ENCODE data around the gene TCF12. TPM values are rescaled to one million over a fixed set of nuclear protein-coding genes. Genes with fewer than 3 reads are reported as not detected.
A peak's percentile ranks its signal among the peaks of the same experiment; 100 is the strongest.

The TCF12 gene
- total RNA-seq, 2 donors from 2014 or later, result 69.4 to 140 TPM

- DNase-seq (ENCODE audit: low spot score) (no peak), ATAC-seq (no peak)
- H3K27ac Mint-ChIP-seq, result no peak overlapping the region
- H3K9me3 Mint-ChIP-seq, result no peaks in the 10 kb centered on the region
- peaks cover 0 to 7% of the 10 kb centered on the region in 2 donors for H3K27me3 Mint-ChIP-seq
- H3K36me3 Mint-ChIP-seq, result no peaks in the 10 kb centered on the region
- H3K4me1 Mint-ChIP-seq (ENCODE audit: low read depth in 2 of 2), result peaks cover 0 to 5% of the 10 kb centered on the region in 2 donors
- H3K4me3 Mint-ChIP-seq, result no peak overlapping the region
These were observed 402.3 kb downstream of the TCF12 start for GRCh38 chr15:57320631-57321220.

DNA sequence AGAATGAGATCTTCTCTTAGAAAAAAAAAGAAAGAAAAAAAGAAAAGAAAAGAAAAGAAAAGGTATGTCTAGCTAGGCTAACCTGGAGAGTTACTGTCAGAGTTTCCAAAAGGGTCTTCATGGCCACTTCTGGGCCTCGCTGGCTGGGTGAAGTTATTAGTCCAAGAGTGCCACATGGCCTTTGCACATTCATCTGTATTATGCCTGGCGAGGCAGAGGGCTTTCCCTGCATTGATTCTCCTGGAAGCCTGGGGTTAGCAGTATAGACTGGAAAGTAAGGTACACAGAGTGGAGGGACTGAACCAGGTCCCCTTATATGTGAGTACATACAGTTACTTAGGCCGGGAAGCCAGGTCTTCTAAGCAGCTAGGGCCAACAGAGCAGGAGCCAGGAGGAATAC is 403.0 kb downstream of the TCF12 start:
- ATAC-seq, result no peak
- H3K9me3 Mint-ChIP-seq, result no peaks in the 10 kb centered on the region
- no peaks in the 10 kb centered on the region for H3K36me3 Mint-ChIP-seq
- H3K4me3 Mint-ChIP-seq, result no peak overlapping the region
- no peak for DNase-seq (ENCODE audit: low spot score)
- no peak overlapping the region for H3K27ac Mint-ChIP-seq
- H3K27me3 Mint-ChIP-seq, result peaks cover 0 to 7% of the 10 kb centered on the region in 2 donors
- peaks cover 0 to 5% of the 10 kb centered on the region in 2 donors for H3K4me1 Mint-ChIP-seq (ENCODE audit: low read depth in 2 of 2)

GRCh38 chr15:57321973-57322601 is 403.6 kb downstream of the TCF12 start:
- ATAC-seq, result no peak
- peaks cover 0 to 7% of the 10 kb centered on the region in 2 donors for H3K27me3 Mint-ChIP-seq

GRCh38 chr15:57322602-57323250 is 404.3 kb downstream of the TCF12 start:
- DNase-seq (ENCODE audit: low spot score), result no peak
- no peak for ATAC-seq
- Mint-ChIP-seq H3K9me3 (no peaks in the 10 kb centered on the region), H3K4me1 (ENCODE audit: low read depth in 2 of 2) (peaks cover 0 to 5% of the 10 kb centered on the region in 2 donors), H3K27ac (peak overlapping the region in 1 of 2 donors; percentile 37), H3K4me3 (peak overlapping the region; percentile 38), H3K36me3 (no peaks in the 10 kb centered on the region), H3K27me3 (peaks cover 2 to 7% of the 10 kb centered on the region in 2 donors)

More at GRCh38 chr15:57321973-57322601, 403.6 kb downstream of the TCF12 start:
- peak overlapping the region; percentile 38 for H3K4me3 Mint-ChIP-seq
- H3K4me1 Mint-ChIP-seq (ENCODE audit: low read depth in 2 of 2), result peaks cover 0 to 5% of the 10 kb centered on the region in 2 donors
- H3K27ac Mint-ChIP-seq, result peak overlapping the region in 1 of 2 donors; percentile 37
- DNase-seq (ENCODE audit: low spot score), result no peak
- no peaks in the 10 kb centered on the region for H3K36me3 Mint-ChIP-seq
- no peaks in the 10 kb centered on the region for H3K9me3 Mint-ChIP-seq

DNA sequence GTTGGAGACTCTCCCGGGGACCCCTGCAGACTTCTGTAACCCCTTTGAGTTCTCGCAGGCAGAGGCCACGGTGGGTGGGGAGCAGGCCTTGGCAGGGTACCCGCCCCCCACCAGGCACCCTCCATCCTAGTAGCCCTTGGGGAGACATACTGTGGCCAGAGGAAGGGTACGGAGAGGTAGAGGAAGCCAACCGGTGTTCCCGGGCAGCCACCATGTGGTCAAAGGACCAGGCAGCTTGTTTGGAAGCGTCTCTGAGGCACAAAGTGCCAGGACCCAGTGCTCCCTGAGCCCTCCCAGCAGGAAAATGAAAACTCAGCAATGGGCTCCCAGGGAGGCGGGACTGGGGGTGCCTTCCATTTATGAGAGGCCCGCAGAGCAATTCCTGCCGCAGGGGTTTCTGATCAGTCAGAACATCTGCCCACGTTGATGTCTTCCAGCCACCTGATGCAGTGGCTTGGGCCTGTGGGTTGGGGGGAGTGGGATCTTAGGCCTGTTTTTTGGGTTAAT is 404.9 kb downstream of the TCF12 start:
- Mint-ChIP-seq H3K27ac (no peak overlapping the region), H3K4me1 (ENCODE audit: low read depth in 2 of 2) (peaks cover 0 to 5% of the 10 kb centered on the region in 2 donors), H3K27me3 (peaks cover 2 to 7% of the 10 kb centered on the region in 2 donors), H3K36me3 (no peaks in the 10 kb centered on the region), H3K4me3 (no peak overlapping the region), H3K9me3 (no peaks in the 10 kb centered on the region)
- no peak for DNase-seq (ENCODE audit: low spot score)
- no peak for ATAC-seq

- H3K9me3 Mint-ChIP-seq, result no peaks in the 10 kb centered on the region
- no peak overlapping the region for H3K27ac Mint-ChIP-seq
- H3K27me3 Mint-ChIP-seq, result peaks cover 7% of the 10 kb centered on the region in 2 donors
- H3K36me3 Mint-ChIP-seq, result no peaks in the 10 kb centered on the region
- ATAC-seq (peak in 1 of 2 donors; percentile 40), DNase-seq (ENCODE audit: low spot score) (no peak)
- no peak overlapping the region for H3K4me3 Mint-ChIP-seq
- H3K4me1 Mint-ChIP-seq (ENCODE audit: low read depth in 2 of 2), result peaks cover 0 to 5% of the 10 kb centered on the region in 2 donors
These were observed 405.6 kb downstream of the TCF12 start for GRCh38 chr15:57323806-57324589.

DNA sequence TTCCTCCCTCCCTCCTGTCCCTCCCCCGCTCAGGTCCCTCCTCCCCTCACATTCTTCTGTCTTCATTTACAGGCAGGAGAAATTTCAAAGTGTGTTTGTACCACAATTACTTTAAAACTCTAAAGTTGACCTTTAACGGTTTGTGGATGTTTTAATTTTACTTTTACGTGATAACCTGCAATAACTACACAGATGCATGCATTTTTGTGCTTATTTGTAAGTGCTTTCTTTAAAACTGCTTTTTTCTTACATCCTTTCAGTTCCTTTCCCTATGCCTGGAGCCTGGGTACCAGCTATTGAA is 406.1 kb downstream of the TCF12 start:
- no peaks in the 10 kb centered on the region for H3K9me3 Mint-ChIP-seq
- DNase-seq (ENCODE audit: low spot score), result no peak

DNA sequence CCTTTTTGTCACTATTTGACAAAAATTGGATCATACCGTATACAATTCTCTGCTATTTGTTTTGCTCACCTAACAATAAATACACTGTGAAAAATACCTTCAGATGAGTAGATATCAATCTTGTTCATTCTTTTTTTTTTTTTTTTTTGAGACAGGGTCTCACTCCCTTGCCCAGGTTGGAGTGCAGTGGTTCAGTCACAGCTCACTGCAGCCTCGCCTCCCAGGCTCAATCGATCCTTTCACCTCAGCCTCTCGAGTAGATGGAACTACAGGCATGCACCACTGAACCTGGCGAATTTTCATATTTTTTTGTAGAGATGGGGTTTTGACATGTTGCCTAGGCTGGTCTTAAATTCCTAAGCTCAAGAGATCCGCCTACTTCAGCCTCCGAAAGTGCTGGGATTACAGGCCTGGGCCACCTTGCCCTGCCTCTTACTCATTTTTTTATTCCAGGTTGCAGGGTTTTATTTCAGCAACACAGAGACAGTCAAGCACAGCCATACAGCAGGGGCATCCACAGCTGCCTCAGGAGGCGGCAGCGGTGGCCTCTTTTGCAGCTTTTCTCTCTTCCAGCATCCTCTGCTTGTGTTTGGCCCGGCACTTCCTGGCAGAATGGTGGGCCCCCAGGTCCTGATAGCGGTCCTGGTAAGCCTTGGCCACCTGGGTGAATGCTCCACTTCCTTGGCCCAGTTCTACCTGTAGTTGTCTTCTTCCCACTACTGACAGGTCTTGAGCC is 406.7 kb downstream of the TCF12 start:
- peaks cover 7 to 18% of the 10 kb centered on the region in 2 donors for H3K27me3 Mint-ChIP-seq
- no peaks in the 10 kb centered on the region for H3K36me3 Mint-ChIP-seq
- H3K9me3 Mint-ChIP-seq, result no peaks in the 10 kb centered on the region
- DNase-seq (ENCODE audit: low spot score), result no peak
- no peak overlapping the region for H3K4me3 Mint-ChIP-seq
- peak overlapping the region in 1 of 2 donors; percentile 11 for H3K27ac Mint-ChIP-seq
- ATAC-seq, result no peak
- H3K4me1 Mint-ChIP-seq (ENCODE audit: low read depth in 2 of 2), result peaks cover 6 to 10% of the 10 kb centered on the region in 2 donors

More for the DNA sequence above, 406.1 kb downstream of the TCF12 start:
- no peak for ATAC-seq
- peak overlapping the region in 1 of 2 donors; percentile 11 for H3K27ac Mint-ChIP-seq
- H3K4me3 Mint-ChIP-seq, result no peak overlapping the region
- peaks cover 0 to 5% of the 10 kb centered on the region in 2 donors for H3K4me1 Mint-ChIP-seq (ENCODE audit: low read depth in 2 of 2)
- H3K36me3 Mint-ChIP-seq, result no peaks in the 10 kb centered on the region
- H3K27me3 Mint-ChIP-seq, result peaks cover 7 to 12% of the 10 kb centered on the region in 2 donors

- H3K27me3 Mint-ChIP-seq, result peaks cover 11 to 24% of the 10 kb centered on the region in 2 donors
- H3K9me3 Mint-ChIP-seq, result no peaks in the 10 kb centered on the region
- H3K4me1 Mint-ChIP-seq (ENCODE audit: low read depth in 2 of 2), result peaks cover 11 to 16% of the 10 kb centered on the region in 2 donors
- H3K4me3 Mint-ChIP-seq, result no peak overlapping the region
- H3K36me3 Mint-ChIP-seq, result no peaks in the 10 kb centered on the region
- H3K27ac Mint-ChIP-seq, result no peak overlapping the region
- DNase-seq (ENCODE audit: low spot score), result no peak
- no peak for ATAC-seq
These were observed 407.8 kb downstream of the TCF12 start for GRCh38 chr15:57326196-57326595.

- Mint-ChIP-seq H3K4me3 (no peak overlapping the region), H3K27ac (no peak overlapping the region)
These were observed 409.6 kb downstream of the TCF12 start for GRCh38 chr15:57327985-57328471.

DNA sequence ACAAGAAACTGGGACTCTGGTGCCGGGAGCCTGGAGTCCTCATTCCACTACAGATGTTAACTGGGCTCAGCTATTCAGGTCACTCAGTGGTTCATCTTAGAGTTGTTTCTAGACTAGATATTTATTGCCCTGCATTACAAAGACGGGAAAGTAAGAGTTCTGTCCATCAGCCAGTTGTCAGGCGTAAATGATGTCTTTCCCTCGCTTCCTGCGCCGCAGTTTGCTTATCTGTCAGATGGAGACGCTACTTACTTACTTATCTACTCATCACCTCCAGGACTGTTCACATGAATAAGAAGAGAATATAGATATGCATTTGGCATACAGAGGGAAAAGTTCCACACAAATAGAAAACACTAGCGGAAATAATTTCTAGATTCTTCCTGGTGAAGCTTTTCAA is 410.0 kb downstream of the TCF12 start:
- peaks cover 11 to 13% of the 10 kb centered on the region in 2 donors for H3K4me1 Mint-ChIP-seq (ENCODE audit: low read depth in 2 of 2)
- H3K4me3 Mint-ChIP-seq, result no peak overlapping the region
- H3K27me3 Mint-ChIP-seq, result peaks cover 18 to 26% of the 10 kb centered on the region in 2 donors
- DNase-seq (ENCODE audit: low spot score) (no peak), ATAC-seq (no peak)
- no peaks in the 10 kb centered on the region for H3K36me3 Mint-ChIP-seq
- no peaks in the 10 kb centered on the region for H3K9me3 Mint-ChIP-seq
- no peak overlapping the region for H3K27ac Mint-ChIP-seq

More at GRCh38 chr15:57327985-57328471, 409.6 kb downstream of the TCF12 start:
- Mint-ChIP-seq H3K4me1 (ENCODE audit: low read depth in 2 of 2) (peaks cover 11% of the 10 kb centered on the region in 2 donors), H3K9me3 (no peaks in the 10 kb centered on the region), H3K36me3 (no peaks in the 10 kb centered on the region), H3K27me3 (peaks cover 18 to 26% of the 10 kb centered on the region in 2 donors)
- ATAC-seq, result no peak
- no peak for DNase-seq (ENCODE audit: low spot score)

- ATAC-seq, result no peak
- Mint-ChIP-seq H3K4me1 (ENCODE audit: low read depth in 2 of 2) (peaks cover 11 to 14% of the 10 kb centered on the region in 2 donors), H3K4me3 (no peak overlapping the region), H3K27me3 (peaks cover 18 to 27% of the 10 kb centered on the region in 2 donors), H3K36me3 (no peaks in the 10 kb centered on the region), H3K9me3 (no peaks in the 10 kb centered on the region), H3K27ac (no peak overlapping the region)
- DNase-seq (ENCODE audit: low spot score), result no peak
These were observed 410.5 kb downstream of the TCF12 start for GRCh38 chr15:57328897-57329296.

All from natural killer cell treated with Interleukin-12 subunit alpha and Interleukin-12 subunit beta and Interleukin-15 and Interleukin-18, amount 100 ng/mL, for 72 hours (primary cell).